GM12891 (cell line): Measurements from ENCODE around the gene MORC1.

Experiments
- POLR2A ChIP-seq: IDR thresholded peaks from 2 replicates; pipeline ENCODE4 v1.6.1; 2011; ENCODE audit warnings: low read depth, low read length, control low read depth
- POLR2AphosphoS5 ChIP-seq: IDR thresholded peaks from 2 replicates; pipeline ENCODE4 v1.6.1; 2011; ENCODE audit warnings: low read depth, low read length, control low read depth

GRCh38 chr3:109149078-109149477 lies 31.1 kb upstream of the MORC1 start:
- no peak for TF ChIP-seq POLR2A
- TF ChIP-seq POLR2AphosphoS5, result no peak
